Body of pancreas (tissue), 4 donors: ENCODE data around the gene BRAT1.

Experiments
- CTCF ChIP-seq, 7 experiments: fragments of 450-650 bp in 4 of 7; fragments of 200-600 bp in 3 of 7; sonication (generic) in 3 of 7; IDR thresholded peaks; one replicate each; pipeline ENCODE4 v1.5.1; 2016 to 2019; ENCODE audit warnings: antibody characterized with exemption in 7 of 7
- POLR2A ChIP-seq, 3 donors: fragments of 450-650 bp; IDR thresholded peaks; one replicate each; pipeline ENCODE4 v1.6.1; 2016; ENCODE audit warnings: antibody characterized with exemption in 3 of 3, mild to moderate bottlenecking in 2 of 3

- no peak for TF ChIP-seq CTCF (IDR thresholded peaks at IDR 0.05)
- no peak for TF ChIP-seq POLR2A (IDR thresholded peaks at IDR 0.05)
Observed at GRCh38 chr7:2596464-2597272, 41.3 kb upstream of the BRAT1 start.
